ENCODE results near the gene WDR33.

DNA sequence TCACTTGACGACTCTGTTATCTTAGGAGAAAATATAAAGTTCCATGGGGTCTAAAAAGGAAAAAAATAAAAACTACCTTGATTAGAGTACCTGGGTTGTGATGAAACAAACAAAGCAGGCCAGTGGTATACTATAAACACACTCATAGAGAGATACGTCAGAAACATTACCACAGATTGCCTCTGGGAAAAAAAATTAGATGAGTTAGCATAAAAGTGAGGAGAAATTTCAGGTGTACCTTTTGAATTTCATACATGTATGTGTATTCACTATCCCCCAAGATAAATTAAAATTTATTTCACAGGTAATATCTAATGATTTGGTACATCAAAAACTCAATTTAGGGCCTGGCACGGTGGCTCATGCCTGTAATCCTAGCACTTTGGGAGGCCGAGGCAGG is 18.2 kb downstream of the WDR33 start:
- TF ChIP-seq, protein P1, sequence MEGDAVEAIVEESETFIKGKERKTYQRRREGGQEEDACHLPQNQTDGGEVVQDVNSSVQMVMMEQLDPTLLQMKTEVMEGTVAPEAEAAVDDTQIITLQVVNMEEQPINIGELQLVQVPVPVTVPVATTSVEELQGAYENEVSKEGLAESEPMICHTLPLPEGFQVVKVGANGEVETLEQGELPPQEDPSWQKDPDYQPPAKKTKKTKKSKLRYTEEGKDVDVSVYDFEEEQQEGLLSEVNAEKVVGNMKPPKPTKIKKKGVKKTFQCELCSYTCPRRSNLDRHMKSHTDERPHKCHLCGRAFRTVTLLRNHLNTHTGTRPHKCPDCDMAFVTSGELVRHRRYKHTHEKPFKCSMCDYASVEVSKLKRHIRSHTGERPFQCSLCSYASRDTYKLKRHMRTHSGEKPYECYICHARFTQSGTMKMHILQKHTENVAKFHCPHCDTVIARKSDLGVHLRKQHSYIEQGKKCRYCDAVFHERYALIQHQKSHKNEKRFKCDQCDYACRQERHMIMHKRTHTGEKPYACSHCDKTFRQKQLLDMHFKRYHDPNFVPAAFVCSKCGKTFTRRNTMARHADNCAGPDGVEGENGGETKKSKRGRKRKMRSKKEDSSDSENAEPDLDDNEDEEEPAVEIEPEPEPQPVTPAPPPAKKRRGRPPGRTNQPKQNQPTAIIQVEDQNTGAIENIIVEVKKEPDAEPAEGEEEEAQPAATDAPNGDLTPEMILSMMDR (IDR thresholded peaks at IDR 0.05) = no peak
- no peak for TF ChIP-seq POLR2A (IDR thresholded peaks at IDR 0.05)
